Caco-2 (cell line): ENCODE results near the gene PDE4DIP. TPM values are rescaled to one million over a fixed set of nuclear protein-coding genes. Genes with fewer than 3 reads are reported as not detected.
"Not testable (repeated sequence)": the region's sequence is repeated elsewhere in the genome, so short reads cannot be mapped to it uniquely, and the experiment has no call there.

ENCODE experiments used
- BruUV-seq: library from RNA; stranded (reverse); fragments of 400-500 nt; replicated peaks from 2 replicates; lab custom pipeline; 2021; lab: Mats Ljungman, UMichigan
- CTCF ChIA-PET: fragments of 300-600 bp; sonication (Branson Sonifier 250); formaldehyde crosslinking; loops from one replicate; lab custom pipeline; 2022; ENCODE audit warnings: antibody characterized with exemption; lab: Charles Lee
- POLR2A ChIA-PET: fragments of 300-600 bp; sonication (Branson Sonifier 250); formaldehyde crosslinking; loops from one replicate; lab custom pipeline; 2022; ENCODE audit warnings: antibody characterized with exemption; lab: Charles Lee
- DNase-seq, 2 experiments: peaks; one replicate each; pipeline versions ENCODE4 v3.0.0 to v3.0.0-alpha.2; 2020 to 2022
- H3K27me3 ChIP-seq: replicated peaks from 2 replicates; pipeline ENCODE4 v1.6.0; 2011; ENCODE audit warnings: low read length; ENCODE audit not compliant: control insufficient read depth, insufficient read depth
- H3K36me3 ChIP-seq: 2 replicates; pipeline ENCODE4 v1.5.1; 2011; ENCODE audit warnings: low read length; ENCODE audit not compliant: control insufficient read depth, insufficient read depth
- H3K4me1 ChIP-seq: fragments of 250-450 bp; sonication (Bioruptor Pico); 2 replicates; pipeline ENCODE4 v1.5.1; 2020; ENCODE audit warnings: mild to moderate bottlenecking
- H3K4me3 ChIP-seq: 2 replicates; pipeline ENCODE4 v1.5.1; 2011; ENCODE audit warnings: low read depth, mild to moderate bottlenecking, control low read depth, low read length
- H3K9me3 ChIP-seq: fragments of 250-450 bp; sonication (Bioruptor Pico); 2 replicates; pipeline ENCODE4 v1.5.1; 2020; ENCODE audit warnings: mild to moderate bottlenecking, moderate library complexity
- H3K27ac Mint-ChIP-seq: one replicate; pipeline ENCODE4 v1.8.0; 2022; ENCODE audit warnings: mixed read lengths; ENCODE audit not compliant: unreplicated experiment
- H3K27me3 Mint-ChIP-seq: one replicate; pipeline ENCODE4 v1.8.0; 2022; ENCODE audit warnings: mixed read lengths; ENCODE audit not compliant: insufficient read depth, unreplicated experiment
- H3K36me3 Mint-ChIP-seq: one replicate; pipeline ENCODE4 v1.8.0; 2022; ENCODE audit warnings: mild to moderate bottlenecking, mixed read lengths; ENCODE audit not compliant: insufficient read depth, unreplicated experiment
- H3K4me1 Mint-ChIP-seq: one replicate; pipeline ENCODE4 v1.8.0; 2022; ENCODE audit warnings: low read depth, mixed read lengths; ENCODE audit not compliant: unreplicated experiment
- H3K4me3 Mint-ChIP-seq: one replicate; pipeline ENCODE4 v1.8.0; 2022; ENCODE audit warnings: mild to moderate bottlenecking, moderate library complexity, mixed read lengths; ENCODE audit not compliant: unreplicated experiment
- H3K9me3 Mint-ChIP-seq: one replicate; pipeline ENCODE4 v1.8.0; 2022; ENCODE audit warnings: mixed read lengths; ENCODE audit not compliant: unreplicated experiment
- intact Hi-C: fragments of 100-400 bp; cut with micrococcal nuclease; formaldehyde crosslinking; loops from one replicate; pipeline ENCODE4 v1.10.0; 2022; ENCODE audit not compliant: unreplicated experiment
- total RNA-seq: library from RNA; stranded (reverse); gene quantifications from 2 replicates; pipeline ENCODE4 v1.2.3, GENCODE V29; 2022

Gene PDE4DIP
- total RNA-seq, 1 experiment from 2014 or later, result 30.8 TPM

DNA sequence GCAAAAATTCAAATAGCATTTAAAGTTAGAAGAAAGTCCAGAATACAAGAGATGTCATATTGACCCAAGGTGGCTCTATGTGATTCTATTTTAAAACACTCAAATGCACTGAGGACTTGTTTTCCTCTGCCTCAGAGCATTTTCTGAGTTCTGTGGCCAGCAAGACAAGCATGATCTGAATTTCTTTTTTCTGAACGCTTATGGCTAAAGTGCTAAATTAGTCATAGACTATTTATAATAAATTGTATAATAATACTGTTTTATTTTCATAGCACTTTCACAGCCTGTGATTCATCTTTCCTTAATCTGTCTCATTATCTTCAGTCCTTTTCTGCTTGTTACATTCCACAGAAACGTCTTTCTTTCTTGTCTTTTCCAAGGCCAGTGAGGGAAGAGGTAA lies 7.5 kb downstream of the PDE4DIP start:
- H3K36me3 ChIP-seq, H3K27me3 Mint-ChIP-seq, H3K9me3 Mint-ChIP-seq, POLR2A ChIA-PET, H3K4me3 ChIP-seq, H3K36me3 Mint-ChIP-seq, H3K4me1 Mint-ChIP-seq, H3K27ac Mint-ChIP-seq, BruUV-seq, intact Hi-C loops, DNase-seq, H3K9me3 ChIP-seq, H3K4me3 Mint-ChIP-seq, H3K4me1 ChIP-seq, H3K27me3 ChIP-seq, CTCF ChIA-PET: not testable (repeated sequence)

DNA sequence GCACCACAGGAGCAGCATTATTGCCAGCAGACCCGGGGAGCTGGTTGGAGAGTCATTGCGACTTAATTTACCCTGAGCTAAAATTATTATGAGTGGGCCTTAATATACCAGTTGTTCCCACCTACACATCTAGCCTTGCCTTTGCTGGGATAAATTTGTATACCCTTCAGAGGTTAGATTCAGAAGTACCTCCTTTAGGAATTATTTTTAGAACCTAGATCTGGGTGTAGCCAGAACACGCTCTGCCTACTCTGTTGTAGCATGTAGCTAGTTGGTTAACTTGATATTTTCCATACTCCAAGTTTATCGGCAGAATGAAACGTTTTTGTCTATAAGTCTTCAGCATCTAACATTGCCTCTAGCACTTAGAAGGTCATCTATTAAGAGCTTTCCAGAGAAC lies 9.1 kb downstream of the PDE4DIP start:
- H3K9me3 Mint-ChIP-seq, H3K27me3 ChIP-seq, H3K4me3 ChIP-seq, H3K9me3 ChIP-seq, intact Hi-C loops, H3K36me3 ChIP-seq, BruUV-seq, POLR2A ChIA-PET, CTCF ChIA-PET, H3K27ac Mint-ChIP-seq, H3K4me1 Mint-ChIP-seq, H3K36me3 Mint-ChIP-seq, H3K27me3 Mint-ChIP-seq, H3K4me3 Mint-ChIP-seq, H3K4me1 ChIP-seq, DNase-seq: not testable (repeated sequence)

GRCh38 chr1:148854063-148854462 lies 9.8 kb downstream of the PDE4DIP start:
- BruUV-seq, H3K27me3 Mint-ChIP-seq, DNase-seq, H3K4me3 Mint-ChIP-seq, H3K9me3 Mint-ChIP-seq, H3K36me3 Mint-ChIP-seq, H3K4me3 ChIP-seq, H3K27ac Mint-ChIP-seq, intact Hi-C loops, H3K4me1 ChIP-seq, H3K27me3 ChIP-seq, POLR2A ChIA-PET, H3K4me1 Mint-ChIP-seq, H3K36me3 ChIP-seq, H3K9me3 ChIP-seq, CTCF ChIA-PET: not testable (repeated sequence)

- BruUV-seq, H3K36me3 ChIP-seq, H3K36me3 Mint-ChIP-seq, H3K27me3 Mint-ChIP-seq, H3K4me1 ChIP-seq, DNase-seq, H3K9me3 Mint-ChIP-seq, H3K4me3 ChIP-seq, H3K9me3 ChIP-seq, intact Hi-C loops, POLR2A ChIA-PET, H3K4me1 Mint-ChIP-seq, H3K27me3 ChIP-seq, CTCF ChIA-PET, H3K27ac Mint-ChIP-seq, H3K4me3 Mint-ChIP-seq: not testable (repeated sequence)
These were observed 11.1 kb downstream of the PDE4DIP start for GRCh38 chr1:148855367-148855766.

- H3K9me3 Mint-ChIP-seq, H3K9me3 ChIP-seq, H3K4me1 ChIP-seq, DNase-seq, H3K36me3 ChIP-seq, H3K4me3 Mint-ChIP-seq, H3K4me3 ChIP-seq, H3K36me3 Mint-ChIP-seq, CTCF ChIA-PET, H3K27me3 Mint-ChIP-seq, H3K27me3 ChIP-seq, H3K27ac Mint-ChIP-seq, intact Hi-C loops, POLR2A ChIA-PET, BruUV-seq, H3K4me1 Mint-ChIP-seq: not testable (repeated sequence)
These were observed 15.8 kb downstream of the PDE4DIP start for GRCh38 chr1:148860049-148860448.

DNA sequence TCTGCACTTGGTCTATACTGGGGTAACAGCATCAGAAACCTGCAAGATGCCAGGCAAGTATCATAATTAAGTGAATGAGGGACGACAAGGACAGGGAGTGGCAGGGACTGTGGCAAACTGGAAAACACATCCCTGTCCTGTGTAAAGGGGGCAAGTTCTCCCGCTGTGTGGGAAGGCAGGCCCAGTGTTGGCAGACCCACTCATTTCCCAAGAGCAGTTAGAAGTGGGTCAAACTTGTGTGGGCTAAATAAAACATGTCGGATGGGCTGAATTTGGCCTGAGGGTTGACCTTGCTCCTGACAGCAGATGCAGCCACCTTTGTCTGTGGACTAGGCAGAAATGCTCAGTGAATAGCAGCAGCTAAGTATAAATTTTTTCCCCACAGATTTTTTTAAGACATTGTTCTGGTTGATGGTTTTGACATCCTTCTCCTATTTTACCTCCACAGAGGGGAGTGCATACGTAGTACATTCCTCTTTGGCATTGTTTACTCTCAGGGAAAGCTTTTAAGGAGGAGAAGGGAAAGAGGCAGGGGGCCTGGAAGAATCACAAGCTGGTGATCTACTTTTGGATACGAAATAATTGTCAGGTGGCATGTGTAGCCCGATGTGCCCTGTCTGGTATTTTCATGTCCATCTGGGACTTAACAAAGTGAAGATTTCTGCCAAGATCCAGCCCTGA lies 16.5 kb downstream of the PDE4DIP start:
- DNase-seq, H3K27me3 Mint-ChIP-seq, intact Hi-C loops, H3K4me3 ChIP-seq, H3K9me3 Mint-ChIP-seq, POLR2A ChIA-PET, CTCF ChIA-PET, BruUV-seq, H3K27ac Mint-ChIP-seq, H3K36me3 ChIP-seq, H3K4me1 ChIP-seq, H3K4me3 Mint-ChIP-seq, H3K4me1 Mint-ChIP-seq, H3K9me3 ChIP-seq, H3K27me3 ChIP-seq, H3K36me3 Mint-ChIP-seq: not testable (repeated sequence)

GRCh38 chr1:148862590-148862989 lies 18.4 kb downstream of the PDE4DIP start:
- H3K4me1 Mint-ChIP-seq, BruUV-seq, H3K9me3 ChIP-seq, H3K36me3 Mint-ChIP-seq, POLR2A ChIA-PET, CTCF ChIA-PET, H3K9me3 Mint-ChIP-seq, H3K27ac Mint-ChIP-seq, H3K4me3 Mint-ChIP-seq, H3K27me3 Mint-ChIP-seq, H3K27me3 ChIP-seq, DNase-seq, intact Hi-C loops, H3K4me3 ChIP-seq, H3K36me3 ChIP-seq, H3K4me1 ChIP-seq: not testable (repeated sequence)
